OCI-LY1 (cell line): ENCODE data around the gene ACSF2.

ENCODE experiments used
- H2AFZ ChIP-seq: fragments of 200-600 bp; sonication (generic), shearing (Covaris generic); 2 replicates; pipeline ENCODE4 v1.6.0; 2014; ENCODE audit warnings: antibody characterized with exemption, mild to moderate bottlenecking, low read length
- H3F3A ChIP-seq: fragments of 200-600 bp; sonication (generic), shearing (Covaris generic); 2 replicates; pipeline ENCODE4 v1.6.0; 2014; ENCODE audit warnings: mild to moderate bottlenecking, antibody characterized with exemption, low read length, moderate library complexity; ENCODE audit not compliant: insufficient read depth
- H3K27ac ChIP-seq: fragments of 200-600 bp; sonication (generic); 2 replicates; pipeline ENCODE4 v1.5.1; 2014; ENCODE audit warnings: low read length, mixed run types, mild to moderate bottlenecking, low read depth; ENCODE audit not compliant: poor library complexity, severe bottlenecking
- H3K27me3 ChIP-seq: fragments of 200-600 bp; sonication (generic); 2 replicates; pipeline ENCODE4 v1.6.0; 2014; ENCODE audit warnings: antibody characterized with exemption, mild to moderate bottlenecking, low read length, moderate library complexity; ENCODE audit not compliant: insufficient read depth
- H3K36me3 ChIP-seq: fragments of 200-600 bp; sonication (generic); 2 replicates; pipeline ENCODE4 v1.6.1; 2014; ENCODE audit warnings: mild to moderate bottlenecking, antibody characterized with exemption, low read length, moderate library complexity, mixed read lengths; ENCODE audit not compliant: insufficient read depth
- H3K4me1 ChIP-seq: fragments of 200-600 bp; sonication (generic); 2 replicates; pipeline ENCODE4 v1.5.1; 2014; ENCODE audit warnings: mild to moderate bottlenecking, low read length, moderate library complexity; ENCODE audit not compliant: insufficient read depth, severe bottlenecking
- H3K4me2 ChIP-seq: fragments of 200-600 bp; sonication (generic), shearing (Covaris generic); 2 replicates; pipeline ENCODE4 v1.6.1; 2014; ENCODE audit warnings: low read length
- H3K4me3 ChIP-seq: fragments of 200-600 bp; sonication (generic); 2 replicates; pipeline ENCODE4 v1.5.1; 2014; ENCODE audit warnings: low read length, low read depth, mild to moderate bottlenecking, mixed read lengths; ENCODE audit not compliant: poor library complexity, severe bottlenecking
- H3K79me2 ChIP-seq: fragments of 200-600 bp; shearing (Covaris generic); 2 replicates; pipeline ENCODE4 v1.6.1; 2016; ENCODE audit warnings: mixed run types, low read length, mixed read lengths; ENCODE audit not compliant: insufficient read depth
- H3K9ac ChIP-seq: fragments of 200-600 bp; sonication (generic), shearing (Covaris generic); 2 replicates; pipeline ENCODE4 v1.6.1; 2014; ENCODE audit warnings: mild to moderate bottlenecking, low read length, mixed read lengths
- H3K9me2 ChIP-seq: fragments of 200-600 bp; sonication (generic), shearing (Covaris generic); 2 replicates; pipeline ENCODE4 v1.6.1; 2014; ENCODE audit warnings: low read depth, mild to moderate bottlenecking, low read length, mixed read lengths
- H3K9me3 ChIP-seq: fragments of 200-600 bp; shearing (Covaris generic); 2 replicates; pipeline ENCODE4 v1.6.1; 2014; ENCODE audit warnings: low read length, mixed read lengths
- H4K20me1 ChIP-seq: fragments of 200-600 bp; sonication (generic), shearing (Covaris generic); 2 replicates; pipeline ENCODE4 v1.6.0; 2016; ENCODE audit warnings: mild to moderate bottlenecking, low read length; ENCODE audit not compliant: insufficient read depth
- EZH2 ChIP-seq: fragments of 200-600 bp; sonication (generic), shearing (Covaris generic); IDR thresholded peaks from 2 replicates; pipeline ENCODE4 v1.8.0; 2017; ENCODE audit warnings: borderline replicate concordance, mixed run types, mild to moderate bottlenecking, antibody characterized with exemption, low read length, moderate library complexity, mixed read lengths
- TF ChIP-seq, protein P1 (sequence below): fragments of 200-600 bp; sonication (generic), shearing (Covaris generic); IDR thresholded peaks from 2 replicates; pipeline ENCODE4 v1.5.1; 2017; ENCODE audit warnings: mild to moderate bottlenecking, antibody characterized with exemption, low read length, moderate library complexity, mixed read lengths

ACSF2 gene

DNA sequence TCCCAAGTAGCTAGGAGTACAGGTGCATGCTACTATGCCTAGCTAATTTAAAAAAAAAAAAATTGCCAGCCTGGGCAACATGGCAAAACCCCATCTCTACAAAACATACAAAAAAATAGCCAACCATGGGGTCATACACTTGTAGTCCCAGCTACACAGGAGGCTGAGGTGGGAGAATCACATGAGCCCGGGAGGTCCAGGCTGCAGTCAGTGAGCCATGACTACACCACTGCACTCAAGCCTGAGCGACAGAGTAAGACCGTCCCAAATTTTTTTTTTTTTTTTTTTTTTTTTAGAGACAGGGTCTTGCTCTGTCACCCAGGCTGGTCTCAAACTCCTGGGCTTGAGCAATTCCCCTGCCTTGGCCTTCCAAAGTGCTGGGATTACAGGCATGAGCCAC lies 27.9 kb downstream of the ACSF2 start:
- Histone ChIP-seq H3K36me3 (no peaks in the 10 kb centered on the region), H3K27ac (no peak overlapping the region), H3K4me1 (no peaks in the 10 kb centered on the region), H3K9me3 (no peaks in the 10 kb centered on the region), H3K4me3 (no peak overlapping the region), H2AFZ (no peak overlapping the region), H4K20me1 (no peaks in the 10 kb centered on the region), H3K9me2 (no peaks in the 10 kb centered on the region), H3K79me2 (no peaks in the 10 kb centered on the region), H3K4me2 (no peak overlapping the region), H3F3A (no peaks in the 10 kb centered on the region), H3K27me3 (no peaks in the 10 kb centered on the region), H3K9ac (no peak overlapping the region)
- TF ChIP-seq EZH2 = no peak
- TF ChIP-seq, protein P1, sequence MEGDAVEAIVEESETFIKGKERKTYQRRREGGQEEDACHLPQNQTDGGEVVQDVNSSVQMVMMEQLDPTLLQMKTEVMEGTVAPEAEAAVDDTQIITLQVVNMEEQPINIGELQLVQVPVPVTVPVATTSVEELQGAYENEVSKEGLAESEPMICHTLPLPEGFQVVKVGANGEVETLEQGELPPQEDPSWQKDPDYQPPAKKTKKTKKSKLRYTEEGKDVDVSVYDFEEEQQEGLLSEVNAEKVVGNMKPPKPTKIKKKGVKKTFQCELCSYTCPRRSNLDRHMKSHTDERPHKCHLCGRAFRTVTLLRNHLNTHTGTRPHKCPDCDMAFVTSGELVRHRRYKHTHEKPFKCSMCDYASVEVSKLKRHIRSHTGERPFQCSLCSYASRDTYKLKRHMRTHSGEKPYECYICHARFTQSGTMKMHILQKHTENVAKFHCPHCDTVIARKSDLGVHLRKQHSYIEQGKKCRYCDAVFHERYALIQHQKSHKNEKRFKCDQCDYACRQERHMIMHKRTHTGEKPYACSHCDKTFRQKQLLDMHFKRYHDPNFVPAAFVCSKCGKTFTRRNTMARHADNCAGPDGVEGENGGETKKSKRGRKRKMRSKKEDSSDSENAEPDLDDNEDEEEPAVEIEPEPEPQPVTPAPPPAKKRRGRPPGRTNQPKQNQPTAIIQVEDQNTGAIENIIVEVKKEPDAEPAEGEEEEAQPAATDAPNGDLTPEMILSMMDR = no peak

DNA sequence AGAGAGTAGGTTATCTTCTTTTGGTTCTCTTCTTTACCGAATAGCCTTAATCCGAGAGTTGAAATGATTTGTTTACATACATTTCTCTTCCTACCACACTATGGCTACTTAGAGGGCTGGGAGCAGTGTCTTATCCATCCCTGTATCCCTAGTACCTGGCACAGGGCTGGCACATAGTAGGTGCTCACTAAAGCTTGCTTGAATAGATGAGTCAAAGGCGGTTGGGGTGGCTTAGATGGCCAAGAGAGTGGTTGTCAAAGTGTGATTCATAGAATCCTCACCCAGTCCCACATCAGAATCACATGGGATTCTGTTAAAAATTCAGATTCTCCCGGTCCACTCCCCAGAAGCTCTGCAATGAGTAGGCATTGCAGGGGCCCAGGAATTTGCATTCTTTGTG lies 31.6 kb downstream of the ACSF2 start:
- no peaks in the 10 kb centered on the region for H3K36me3 ChIP-seq
- no peak overlapping the region for H3K27ac ChIP-seq
- H3K9me3 ChIP-seq = no peaks in the 10 kb centered on the region
- H3K4me1 ChIP-seq = no peaks in the 10 kb centered on the region
- H2AFZ ChIP-seq = no peak overlapping the region
- H4K20me1 ChIP-seq = no peaks in the 10 kb centered on the region
- H3K4me2 ChIP-seq = no peak overlapping the region
- H3K9ac ChIP-seq = no peak overlapping the region
- no peaks in the 10 kb centered on the region for H3F3A ChIP-seq
- no peaks in the 10 kb centered on the region for H3K27me3 ChIP-seq
- H3K79me2 ChIP-seq = no peaks in the 10 kb centered on the region
- TF ChIP-seq EZH2 = no peak
- TF ChIP-seq, protein P1 = no peak
- no peaks in the 10 kb centered on the region for H3K9me2 ChIP-seq
- H3K4me3 ChIP-seq = no peak overlapping the region

DNA sequence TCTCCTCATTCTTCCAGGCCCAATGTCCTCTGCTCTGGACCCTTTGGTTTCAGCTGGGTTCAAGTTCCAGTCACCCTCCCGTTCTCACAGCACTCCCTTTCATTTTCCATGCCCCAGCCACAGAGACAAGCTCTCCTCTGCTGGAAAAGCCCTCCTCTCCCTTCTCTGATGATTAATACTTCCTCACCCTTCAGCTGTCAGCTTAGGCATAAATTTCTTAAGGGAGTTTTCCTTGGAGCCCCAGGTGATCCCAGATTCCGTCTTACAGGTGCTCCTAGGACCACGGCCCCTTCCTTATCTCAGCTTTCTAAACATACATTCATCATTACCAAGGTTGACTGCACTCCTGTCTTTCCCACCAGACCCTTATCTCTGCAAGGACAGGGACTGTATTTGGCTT lies 32.3 kb downstream of the ACSF2 start:
- Histone ChIP-seq H3K4me2 (no peak overlapping the region), H3K79me2 (no peaks in the 10 kb centered on the region), H3K4me1 (no peaks in the 10 kb centered on the region), H3F3A (no peaks in the 10 kb centered on the region), H2AFZ (no peak overlapping the region), H3K9me3 (no peaks in the 10 kb centered on the region), H4K20me1 (no peaks in the 10 kb centered on the region), H3K9me2 (no peaks in the 10 kb centered on the region), H3K9ac (no peak overlapping the region), H3K27ac (no peak overlapping the region), H3K4me3 (no peak overlapping the region), H3K27me3 (no peaks in the 10 kb centered on the region), H3K36me3 (no peaks in the 10 kb centered on the region)
- TF ChIP-seq EZH2 = no peak
- TF ChIP-seq, protein P1 = no peak
